Left ventricle myocardium inferior (tissue), 1 donor: ENCODE results near the gene XPR1. TPM values are rescaled to one million over a fixed set of nuclear protein-coding genes. Genes with fewer than 3 reads are reported as not detected.

Source experiments
- DNase-seq: peaks from one replicate; pipeline ENCODE4 v3.0.0-alpha.2; 2020
- H3K27ac ChIP-seq: fragments of 200-600 bp; replicated peaks from 2 replicates; pipeline ENCODE4 v1.8.0; 2021
- H3K27me3 ChIP-seq: fragments of 200-600 bp; 2 replicates; pipeline ENCODE4 v1.8.0; 2021; ENCODE audit warnings: low read depth
- H3K36me3 ChIP-seq: fragments of 200-600 bp; 2 replicates; pipeline ENCODE4 v1.8.0; 2021
- H3K4me1 ChIP-seq: fragments of 200-600 bp; 2 replicates; pipeline ENCODE4 v1.8.0; 2021
- H3K4me3 ChIP-seq: fragments of 200-600 bp; 2 replicates; pipeline ENCODE4 v1.8.0; 2021; ENCODE audit warnings: mild to moderate bottlenecking, moderate library complexity
- H3K9me3 ChIP-seq: fragments of 200-600 bp; replicated peaks from 2 replicates; pipeline ENCODE4 v1.8.0; 2021
- intact Hi-C: fragments of 100-400 bp; cut with micrococcal nuclease; formaldehyde crosslinking; loops from one replicate; pipeline ENCODE4 v1.11.0; 2022
- total RNA-seq: library from RNA; stranded (reverse); fragmentation: NEBNext Ultra II Directional; extraction: Animal tissue kit (Norgen Biotek cat#: 25700); gene quantifications from one replicate; pipeline ENCODE4 v1.2.1, GENCODE V29; 2021
- TF ChIP-seq, protein P1 (sequence below): fragments of 200-600 bp; IDR thresholded peaks from 2 replicates; pipeline ENCODE4 v1.8.0; 2021; ENCODE audit warnings: antibody characterized with exemption, mild to moderate bottlenecking, borderline replicate concordance
- donor health status: DM: no; HTN: yes; CAD: no; lungs with severe emphysema.

The XPR1 gene
- total RNA-seq, 1 donor from 2014 or later = 60.4 TPM

DNA sequence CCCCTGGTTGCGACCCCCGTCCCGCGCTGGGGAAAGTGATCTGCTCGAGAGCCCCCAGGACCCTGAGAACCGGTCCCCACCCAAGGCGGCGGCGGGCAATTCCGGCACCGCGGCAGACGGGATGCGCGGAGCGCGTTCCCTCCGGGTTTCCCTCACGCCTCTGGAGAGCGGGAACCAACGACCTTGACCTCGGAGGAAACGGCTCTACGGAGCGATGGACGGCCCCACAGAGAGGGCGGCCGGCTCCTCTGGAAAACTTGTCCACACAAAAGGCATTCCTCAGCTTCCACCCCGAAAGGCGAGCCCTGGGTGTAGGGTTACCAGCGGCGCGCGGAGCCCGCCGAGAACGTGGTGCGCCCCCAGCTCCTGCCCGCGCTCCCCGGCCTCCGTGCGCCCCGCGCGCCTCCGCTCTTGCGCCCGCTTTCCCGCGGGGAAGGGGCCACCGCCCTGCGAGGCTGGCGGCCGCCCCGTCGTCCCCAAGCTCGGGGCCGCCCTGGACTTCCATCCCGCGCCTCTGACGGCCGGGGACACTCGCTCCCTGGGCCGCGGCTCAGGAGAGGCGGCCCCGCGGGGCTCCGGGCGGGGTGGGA lies 280.5 kb downstream of the XPR1 start:
- peaks cover 30% of the 10 kb centered on the region for H3K4me1 ChIP-seq
- H3K4me3 ChIP-seq = peak overlapping the region; percentile 80
- H3K36me3 ChIP-seq = peaks cover 10% of the 10 kb centered on the region
- TF ChIP-seq, protein P1, sequence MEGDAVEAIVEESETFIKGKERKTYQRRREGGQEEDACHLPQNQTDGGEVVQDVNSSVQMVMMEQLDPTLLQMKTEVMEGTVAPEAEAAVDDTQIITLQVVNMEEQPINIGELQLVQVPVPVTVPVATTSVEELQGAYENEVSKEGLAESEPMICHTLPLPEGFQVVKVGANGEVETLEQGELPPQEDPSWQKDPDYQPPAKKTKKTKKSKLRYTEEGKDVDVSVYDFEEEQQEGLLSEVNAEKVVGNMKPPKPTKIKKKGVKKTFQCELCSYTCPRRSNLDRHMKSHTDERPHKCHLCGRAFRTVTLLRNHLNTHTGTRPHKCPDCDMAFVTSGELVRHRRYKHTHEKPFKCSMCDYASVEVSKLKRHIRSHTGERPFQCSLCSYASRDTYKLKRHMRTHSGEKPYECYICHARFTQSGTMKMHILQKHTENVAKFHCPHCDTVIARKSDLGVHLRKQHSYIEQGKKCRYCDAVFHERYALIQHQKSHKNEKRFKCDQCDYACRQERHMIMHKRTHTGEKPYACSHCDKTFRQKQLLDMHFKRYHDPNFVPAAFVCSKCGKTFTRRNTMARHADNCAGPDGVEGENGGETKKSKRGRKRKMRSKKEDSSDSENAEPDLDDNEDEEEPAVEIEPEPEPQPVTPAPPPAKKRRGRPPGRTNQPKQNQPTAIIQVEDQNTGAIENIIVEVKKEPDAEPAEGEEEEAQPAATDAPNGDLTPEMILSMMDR = no peak
- DNase-seq = no peak
- peak overlapping the region; percentile 90 for H3K27ac ChIP-seq
- intact Hi-C loops = no loop called here
- no peaks in the 10 kb centered on the region for H3K27me3 ChIP-seq
- H3K9me3 ChIP-seq = no peaks in the 10 kb centered on the region

DNA sequence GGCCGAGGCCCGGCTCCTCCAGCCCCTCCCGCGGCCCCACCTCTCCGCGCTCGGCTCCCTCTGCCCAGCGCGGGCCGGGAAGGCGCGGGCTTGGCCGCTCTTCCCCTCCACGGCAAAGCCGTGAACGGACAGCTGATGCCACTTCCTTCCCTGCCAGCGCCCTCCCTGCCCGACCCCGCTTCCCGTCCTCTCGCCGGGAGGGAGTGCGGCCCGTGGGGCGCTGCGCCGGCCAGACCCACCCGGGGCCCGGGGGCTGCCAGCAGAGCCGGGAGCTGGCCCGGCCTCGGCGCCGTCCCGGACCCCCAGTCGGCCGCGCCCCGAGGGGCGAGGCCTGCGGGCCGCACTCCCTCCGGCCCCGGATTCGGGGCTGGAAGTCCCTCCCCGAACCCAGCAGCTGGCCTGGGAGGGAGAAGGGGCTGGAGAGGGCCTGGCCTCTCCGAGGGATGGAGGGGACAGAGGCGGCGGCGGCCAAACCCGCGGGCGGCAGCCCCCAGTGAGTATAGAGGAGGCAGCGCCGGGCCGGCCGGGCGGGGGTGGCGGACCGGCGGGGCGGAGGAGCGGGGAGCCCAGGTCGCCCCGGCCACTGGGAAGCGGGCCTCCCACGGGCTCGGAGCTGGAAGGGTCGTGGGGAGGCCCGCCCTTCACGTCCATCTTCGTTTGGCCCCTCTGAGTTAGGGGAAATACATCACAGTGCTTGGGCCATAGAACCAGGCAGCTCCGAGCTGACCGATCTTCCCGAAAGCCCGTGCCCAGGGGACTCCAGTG lies 281.2 kb downstream of the XPR1 start, which contains the start of gene KIAA1614:
Gene KIAA1614 (plus strand): TSS at position 97 of the 765 bp plus-strand sequence. CDS start 347 bp downstream, at position 444.
- intact Hi-C loops = no loop called here
- peaks cover 13% of the 10 kb centered on the region for H3K36me3 ChIP-seq
- H3K27ac ChIP-seq = peak within 1 kb of the TSS; percentile 90
- H3K9me3 ChIP-seq = no peaks in the 10 kb centered on the region
- H3K4me3 ChIP-seq = peak within 1 kb of the TSS; percentile 80
- no peaks in the 10 kb centered on the region for H3K27me3 ChIP-seq
- peak; percentile 54 for DNase-seq
- H3K4me1 ChIP-seq = peaks cover 30% of the 10 kb centered on the region
- TF ChIP-seq, protein P1 = no peak

DNA sequence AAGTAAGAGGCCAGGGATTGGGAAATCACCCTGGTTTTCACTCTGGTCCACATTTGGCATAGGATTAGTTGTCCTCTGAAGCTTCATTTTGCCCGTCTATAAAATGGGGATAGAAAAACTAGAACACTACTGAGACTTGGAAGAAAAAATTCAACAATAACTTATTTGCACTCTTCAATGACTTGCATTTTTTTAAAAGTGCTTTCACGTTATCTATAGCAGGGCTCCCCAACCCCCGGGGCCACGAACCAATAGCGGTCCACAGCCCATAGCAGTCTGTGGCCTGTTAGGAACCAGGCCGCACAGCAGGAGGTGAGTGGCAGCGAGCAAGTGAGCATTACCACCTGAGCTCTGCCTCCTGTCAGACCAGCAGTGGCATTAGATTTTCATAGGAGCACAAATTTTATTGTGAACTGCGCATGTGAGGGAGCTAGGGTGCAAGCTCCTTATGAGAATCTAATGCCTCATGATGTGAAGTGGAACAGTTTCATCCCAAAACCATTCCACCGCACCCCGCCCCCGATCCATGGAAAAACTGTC lies 283.7 kb downstream of the XPR1 start:
- Histone ChIP-seq H3K4me3 (no peak overlapping the region), H3K4me1 (peaks cover 30% of the 10 kb centered on the region), H3K27me3 (no peaks in the 10 kb centered on the region), H3K27ac (no peak overlapping the region), H3K9me3 (no peaks in the 10 kb centered on the region), H3K36me3 (peaks cover 20% of the 10 kb centered on the region)
- no peak for DNase-seq
- TF ChIP-seq, protein P1 = no peak
- intact Hi-C loops = no loop called here

DNA sequence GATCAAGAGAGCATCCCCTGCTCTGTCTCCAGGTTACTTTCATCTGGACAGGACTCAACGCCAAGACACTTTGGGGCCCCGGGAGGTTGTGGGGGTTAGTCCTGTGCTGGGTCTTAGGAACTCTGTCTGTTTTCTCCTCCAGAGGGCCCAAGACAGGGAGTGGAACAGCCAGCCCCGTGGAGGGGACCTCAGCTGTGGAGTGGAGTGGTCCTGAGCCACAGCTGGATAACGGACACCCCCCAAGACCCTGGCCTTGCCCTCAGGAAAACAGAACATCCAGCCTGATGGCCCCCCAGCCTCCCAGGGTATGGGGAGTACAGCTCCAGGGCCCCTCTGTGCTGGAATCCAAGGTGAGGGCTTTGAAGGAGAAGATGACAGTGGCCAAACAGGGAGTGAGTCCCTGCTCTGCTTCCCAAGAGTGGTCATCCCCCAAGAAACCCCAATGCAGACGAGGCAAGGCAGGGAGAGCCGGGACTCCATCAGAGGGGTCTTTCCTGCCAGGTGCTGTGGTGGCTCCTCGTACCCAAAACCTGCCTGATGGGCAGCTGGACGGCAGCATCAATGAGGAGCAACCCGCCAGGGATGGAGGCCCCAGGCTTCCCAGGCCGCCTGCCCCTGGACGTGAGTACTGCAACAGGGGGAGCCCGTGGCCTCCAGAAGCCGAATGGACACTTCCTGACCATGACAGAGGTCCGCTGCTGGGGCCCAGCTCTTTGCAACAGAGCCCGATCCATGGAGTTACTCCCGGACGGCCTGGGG lies 284.4 kb downstream of the XPR1 start:
- H3K36me3 ChIP-seq = peaks cover 20% of the 10 kb centered on the region
- no peak for DNase-seq
- H3K4me1 ChIP-seq = peaks cover 24% of the 10 kb centered on the region
- no peak overlapping the region for H3K4me3 ChIP-seq
- intact Hi-C loops = no loop called here
- no peaks in the 10 kb centered on the region for H3K9me3 ChIP-seq
- no peak overlapping the region for H3K27ac ChIP-seq
- no peaks in the 10 kb centered on the region for H3K27me3 ChIP-seq
- TF ChIP-seq, protein P1 = no peak

DNA sequence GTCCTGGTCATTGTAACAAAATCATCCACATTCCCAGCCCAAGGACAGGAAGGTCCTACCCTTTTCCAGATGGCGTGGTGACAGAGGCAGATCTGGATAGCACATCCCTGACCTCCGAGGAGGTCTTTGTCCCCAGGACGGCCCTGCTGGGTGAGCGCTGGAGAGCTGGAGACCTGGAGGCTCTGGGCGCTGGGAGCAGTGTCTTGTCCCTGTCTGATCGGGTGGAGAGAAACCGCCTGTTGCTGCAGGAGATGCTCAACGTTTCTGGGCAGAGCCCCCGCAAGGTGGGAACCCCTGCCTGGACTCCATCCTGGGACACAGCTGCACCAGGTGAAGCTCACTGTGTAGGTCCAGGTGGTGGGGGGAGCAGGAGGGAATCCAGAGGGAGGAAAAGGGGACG lies 284.9 kb downstream of the XPR1 start:
- Histone ChIP-seq H3K36me3 (peaks cover 20% of the 10 kb centered on the region), H3K4me3 (no peak overlapping the region)
- TF ChIP-seq, protein P1 = no peak

More for the DNA sequence above, 284.9 kb downstream of the XPR1 start:
- intact Hi-C loops = no loop called here
- peaks cover 18% of the 10 kb centered on the region for H3K4me1 ChIP-seq
- H3K27ac ChIP-seq = no peak overlapping the region
- H3K27me3 ChIP-seq = no peaks in the 10 kb centered on the region
- H3K9me3 ChIP-seq = no peaks in the 10 kb centered on the region
- no peak for DNase-seq
